Skeletal muscle cell (primary cell): ENCODE results near the gene ADAR.

ENCODE experiments used
- DNase-seq: peaks from one replicate; pipeline ENCODE4 v3.0.0-alpha.2; 2010; ENCODE audit warnings: low read depth
- H3K4me3 ChIP-seq: 2 replicates; pipeline ENCODE4 v1.5.1; 2011; ENCODE audit warnings: low read depth, mild to moderate bottlenecking, control low read depth, low read length, moderate library complexity

Gene ADAR

DNA sequence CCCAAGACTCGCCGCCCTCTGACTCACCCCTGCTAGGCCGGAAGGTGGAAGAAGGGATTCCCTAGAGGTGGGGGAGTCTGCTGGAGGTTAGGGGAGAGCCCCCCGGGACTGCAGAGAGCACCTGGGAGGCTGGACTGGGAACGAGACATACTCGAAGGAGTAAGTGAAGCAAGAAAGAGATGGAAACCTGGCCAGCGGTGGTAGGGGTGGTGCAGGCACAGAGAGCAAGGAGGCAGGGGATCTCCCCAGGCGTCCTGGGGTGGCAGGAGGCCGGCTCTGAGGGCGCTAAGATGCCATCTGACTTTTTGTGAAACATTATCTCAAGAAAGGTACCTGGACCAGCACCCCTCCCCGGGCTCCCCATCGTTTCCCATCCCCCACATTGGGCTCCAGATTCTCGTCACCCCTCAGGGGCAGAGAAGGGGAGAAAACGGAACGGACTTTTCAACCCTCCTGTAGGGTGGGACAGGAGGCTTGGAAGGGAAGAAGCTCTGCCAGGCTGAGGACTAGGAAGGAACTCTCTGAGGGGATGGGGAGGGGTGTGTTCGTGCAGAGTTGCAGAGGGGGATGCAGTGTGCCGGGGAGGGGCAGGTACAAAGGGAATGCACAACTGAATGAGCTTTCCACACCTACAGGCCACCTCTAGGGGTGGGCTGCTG is 39.7 kb downstream of the ADAR start:
- no peak for DNase-seq
- H3K4me3 ChIP-seq: peak overlapping the region; percentile 31

DNA sequence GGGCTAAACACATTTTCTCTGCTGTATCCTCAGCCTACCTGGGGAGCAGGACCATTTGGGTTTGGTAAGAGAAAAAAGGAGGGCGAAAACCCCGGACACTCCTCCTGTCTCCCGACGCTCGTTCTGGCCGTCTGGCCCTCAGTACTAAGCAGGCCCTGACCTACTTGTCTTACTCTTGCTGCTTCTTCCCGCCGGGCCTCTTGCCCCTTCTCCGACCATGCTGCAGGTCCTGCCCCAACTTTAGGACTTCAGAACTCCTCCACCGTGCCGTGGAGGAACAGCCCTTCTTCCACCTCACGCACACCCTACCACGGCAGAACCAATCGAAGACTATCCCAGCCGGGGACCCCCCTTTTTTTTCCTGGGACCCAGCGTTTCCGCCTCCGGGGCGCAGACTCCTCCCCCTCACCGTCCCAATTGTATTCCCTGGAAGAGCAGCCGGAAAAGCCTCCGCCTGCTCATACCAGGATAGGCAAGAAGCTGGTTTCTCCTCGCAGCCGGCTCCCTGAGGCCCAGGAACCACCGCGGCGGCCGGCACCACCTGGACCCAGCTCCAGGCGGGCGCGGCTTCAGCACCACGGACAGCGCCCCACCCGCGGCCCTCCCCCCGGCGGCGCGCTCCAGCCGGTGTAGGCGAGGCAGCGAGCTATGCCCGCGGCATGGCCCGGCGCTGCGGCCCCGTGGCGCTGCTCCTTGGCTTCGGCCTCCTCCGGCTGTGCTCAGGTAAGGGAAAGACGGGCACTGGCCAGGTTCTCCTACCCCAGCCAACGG is 40.4 kb downstream of the ADAR start, which contains the start of gene CHRNB2:
TSS of gene CHRNB2 (plus strand) at position 393 of the 771 bp plus-strand sequence. CDS start at position 660, 267 bp downstream.
- DNase-seq: no peak
- peak within 1 kb of the TSS; percentile 31 for H3K4me3 ChIP-seq

DNA sequence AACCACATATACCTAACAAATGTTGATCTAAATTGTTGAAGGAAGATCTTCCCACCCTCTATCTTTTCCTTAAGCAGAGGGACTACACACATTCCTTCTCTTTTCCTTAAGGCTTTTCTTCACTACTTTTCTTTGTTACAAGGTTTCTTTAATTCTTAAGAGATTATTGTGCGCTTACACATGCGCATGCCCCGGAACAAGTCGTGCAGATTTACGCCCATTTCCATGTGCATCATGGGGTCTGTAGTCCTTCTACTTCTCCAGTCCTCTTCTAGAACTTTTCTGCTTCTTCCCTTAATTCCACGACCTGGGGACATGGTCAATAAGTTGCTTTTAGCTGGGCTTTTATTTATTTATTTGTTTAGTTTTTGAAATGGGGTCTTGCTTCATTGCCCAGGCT is 42.1 kb downstream of the ADAR start:
- DNase-seq: no peak

DNA sequence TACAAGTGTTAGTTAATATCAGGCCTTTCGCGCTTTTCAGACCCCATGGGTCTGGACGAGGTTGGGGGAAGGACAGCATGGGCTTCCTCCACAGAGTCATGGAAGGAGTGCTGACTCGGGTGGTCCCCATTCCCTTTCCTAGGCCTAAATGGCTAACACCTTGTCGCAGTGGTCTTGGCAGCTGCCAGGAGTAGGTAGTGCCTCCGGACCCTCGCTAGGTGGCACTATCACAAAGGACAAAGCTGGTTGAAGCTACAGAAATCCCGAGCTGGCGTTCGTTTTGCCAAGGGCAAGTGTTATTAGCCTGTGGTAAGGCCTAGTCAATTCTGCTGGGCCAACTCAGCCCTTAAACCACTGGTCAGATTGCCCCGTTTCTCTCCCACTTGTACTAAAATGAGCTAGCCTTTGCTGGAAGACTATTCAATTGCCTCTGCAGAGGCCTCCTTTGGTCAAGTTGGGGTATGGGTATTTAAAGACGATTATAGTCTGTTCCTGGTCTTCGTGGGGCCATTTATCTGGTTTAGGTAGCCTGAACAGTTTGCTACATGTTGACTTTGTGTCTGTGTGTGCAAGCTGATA is 48.4 kb downstream of the ADAR start:
- peak; percentile 64 for DNase-seq
- peak overlapping the region; percentile 85 for H3K4me3 ChIP-seq

More for the DNA sequence above, 42.1 kb downstream of the ADAR start:
- no peak overlapping the region for H3K4me3 ChIP-seq

DNA sequence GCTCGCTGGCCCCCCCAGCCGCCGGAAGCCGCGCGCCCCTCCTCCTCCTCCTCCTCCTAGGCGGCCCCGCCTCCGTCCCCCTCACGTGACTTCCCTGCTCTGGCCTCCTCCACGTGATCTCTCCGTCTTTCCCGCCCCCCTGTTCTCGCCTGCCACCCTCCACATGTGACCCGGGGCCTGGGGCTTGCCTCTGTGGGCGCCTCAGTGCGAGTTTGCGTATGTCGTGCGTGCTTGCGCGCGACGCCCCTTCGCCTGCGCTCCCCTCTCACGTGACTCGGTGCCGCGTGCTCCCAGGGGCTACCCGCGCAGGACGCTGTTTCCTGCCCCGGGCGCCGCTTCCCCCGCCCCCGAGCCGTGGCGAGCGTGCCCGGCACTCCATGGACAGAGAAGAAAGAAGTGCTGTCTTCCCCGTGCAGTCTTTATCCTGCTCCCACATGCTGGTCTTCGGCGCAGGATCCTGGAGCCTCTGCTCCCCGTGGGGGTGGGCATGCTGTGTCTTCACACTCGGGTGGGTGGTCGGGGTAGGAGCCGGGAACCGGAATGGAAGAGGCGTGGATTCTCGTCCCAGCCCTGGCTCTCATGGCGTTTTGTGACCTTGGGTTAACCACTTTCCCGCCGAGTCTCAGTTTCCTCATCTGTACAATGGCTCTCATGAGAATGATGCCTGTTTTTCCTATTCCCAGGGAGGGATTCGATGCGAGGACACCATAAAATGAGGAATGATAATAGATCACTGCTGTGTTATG is 49.1 kb downstream of the ADAR start:
- DNase-seq: peak; percentile 97
- H3K4me3 ChIP-seq: peak overlapping the region; percentile 85

DNA sequence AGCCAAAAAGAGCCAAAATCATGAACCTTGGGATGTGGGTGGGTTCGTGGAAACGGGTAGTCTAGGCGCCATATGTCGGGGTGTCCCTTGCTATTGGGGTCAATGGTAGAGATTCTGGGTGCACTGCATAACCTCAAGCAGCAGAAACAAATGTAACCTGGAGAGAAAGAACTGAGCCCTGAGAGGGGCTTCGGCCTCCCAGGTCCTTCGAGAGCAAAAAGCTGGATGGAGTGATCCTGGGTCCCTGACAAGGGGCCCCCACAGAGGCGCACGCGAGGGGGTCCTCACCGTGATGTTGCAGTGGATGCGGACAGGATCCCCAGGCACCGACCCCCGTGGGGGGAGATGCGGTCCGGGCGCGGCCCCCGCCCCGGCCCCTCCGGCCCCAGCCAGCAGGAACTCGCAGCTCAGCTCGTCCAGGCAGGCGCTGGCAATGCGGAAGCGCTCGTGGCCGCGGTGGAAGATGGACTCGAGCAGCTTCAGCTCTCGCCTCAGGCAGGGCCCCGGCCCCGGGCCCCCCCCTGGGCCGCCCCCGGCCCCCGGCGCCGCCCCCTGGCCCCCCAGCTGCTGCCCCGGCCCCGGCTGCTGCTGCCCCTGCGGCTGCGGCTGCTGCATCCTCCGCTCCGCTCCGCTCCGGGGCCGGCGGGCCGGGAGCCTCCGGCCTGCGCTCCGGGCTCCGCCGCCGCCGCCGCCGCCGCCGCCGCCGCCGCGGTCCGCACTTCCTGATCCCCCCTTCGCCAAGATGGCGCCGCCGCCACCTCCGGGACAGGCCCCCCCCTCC is 49.9 kb downstream of the ADAR start, which contains the start of gene UBE2Q1:
TSS of gene UBE2Q1 (minus strand) at position 724 of the 781 bp plus-strand sequence. CDS start at position 615, 109 bp downstream.
- H3K4me3 ChIP-seq: peak within 1 kb of the TSS; percentile 85
- no peak for DNase-seq

DNA sequence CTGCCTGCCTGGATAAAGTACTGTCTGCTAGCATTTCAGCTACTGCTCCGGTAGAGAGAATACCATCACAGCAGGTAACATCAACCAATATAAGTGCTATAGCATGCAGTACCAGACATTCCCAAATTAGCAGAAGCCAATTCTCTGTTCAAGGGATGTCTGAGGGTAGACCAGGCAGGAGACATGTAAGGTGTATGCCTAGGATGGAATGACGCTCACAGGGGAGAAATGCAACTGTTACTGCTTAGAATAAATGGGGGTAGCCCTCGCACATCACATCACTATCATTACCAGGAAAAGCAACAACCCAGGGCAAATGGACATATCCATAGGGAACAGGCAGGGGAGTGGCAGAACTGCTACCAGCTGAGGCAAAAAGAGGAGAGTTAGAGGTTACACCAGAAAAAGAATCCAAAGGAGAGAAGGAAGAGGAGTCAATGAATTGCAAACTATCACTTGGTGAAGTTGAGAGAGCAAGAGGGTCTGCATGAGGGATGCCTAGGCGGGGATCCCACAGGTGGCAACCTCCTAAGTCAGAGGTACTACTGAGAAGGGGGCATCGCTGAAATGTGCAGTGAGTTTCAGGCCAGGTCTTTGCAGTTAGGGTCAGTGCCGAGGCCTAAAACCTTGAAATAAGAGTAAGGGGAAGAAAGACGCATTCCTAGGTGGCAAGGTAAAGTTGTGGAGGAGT is 50.6 kb downstream of the ADAR start:
- DNase-seq: no peak
- H3K4me3 ChIP-seq: peak overlapping the region; percentile 85

DNA sequence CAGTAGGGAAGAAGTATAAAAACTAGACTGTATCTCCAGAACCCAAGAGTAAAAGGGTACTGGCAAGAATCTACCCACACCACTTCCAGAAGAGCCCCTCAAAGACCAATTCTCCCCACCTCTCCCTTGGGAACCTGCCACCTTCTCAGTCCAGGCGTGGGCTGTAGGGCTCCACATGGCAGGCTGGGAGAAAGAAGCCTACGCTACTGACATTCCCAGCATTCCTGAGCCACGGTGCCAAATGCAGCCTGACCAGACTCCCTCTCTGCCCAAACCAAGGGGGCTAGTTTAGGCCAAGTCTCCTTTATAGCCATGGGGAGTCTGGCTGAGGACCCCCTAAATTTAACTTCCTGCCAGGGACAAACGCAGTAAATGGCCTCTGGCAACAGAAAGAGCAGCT is 51.6 kb downstream of the ADAR start:
- H3K4me3 ChIP-seq: peak overlapping the region; percentile 85
- no peak for DNase-seq

DNA sequence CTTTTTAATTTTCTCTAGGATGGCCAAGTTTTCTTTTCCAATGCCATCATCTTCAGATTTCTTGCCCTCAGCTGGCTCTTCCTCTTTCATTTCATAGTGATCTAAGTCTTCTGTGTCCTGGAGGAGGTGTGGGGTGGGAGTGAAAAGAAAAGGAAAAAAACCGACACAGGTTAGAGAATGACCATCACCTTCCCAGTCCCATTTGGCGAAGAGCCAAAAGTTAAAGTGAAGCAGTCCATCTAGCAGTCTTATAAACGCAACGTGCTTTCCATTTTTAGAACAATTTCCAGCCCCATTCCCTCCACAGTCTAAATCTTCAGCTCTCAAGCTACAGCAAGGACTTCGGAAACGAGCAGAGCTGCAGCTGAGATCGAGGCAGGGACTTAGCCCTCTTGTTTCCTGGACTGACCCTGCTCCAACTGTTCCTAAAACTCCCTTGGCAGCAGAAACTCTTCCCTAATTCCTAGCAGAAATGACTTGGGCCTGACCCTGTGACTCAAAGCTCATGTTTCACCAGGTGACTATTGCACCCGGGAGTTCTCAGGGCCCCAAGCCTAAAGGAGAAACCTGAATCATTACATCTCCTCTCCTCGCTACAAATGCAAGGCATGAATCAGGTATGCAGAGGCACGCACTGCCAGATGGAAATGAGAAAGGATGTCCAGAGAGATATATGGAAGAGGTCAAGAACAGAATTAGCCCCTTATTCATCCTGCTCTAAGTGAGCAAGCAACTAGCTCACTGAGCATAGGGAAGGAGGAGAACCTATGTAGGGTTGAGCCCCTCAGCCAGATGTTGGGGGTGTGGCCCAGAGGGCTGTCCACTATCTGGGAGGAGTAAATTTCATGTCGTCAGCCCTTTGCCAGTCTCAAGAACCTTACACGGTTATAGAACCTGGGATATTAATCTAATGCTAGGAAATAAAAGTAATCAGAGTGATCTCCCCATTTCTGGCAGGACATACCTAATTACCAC is 54.6 kb downstream of the ADAR start:
- H3K4me3 ChIP-seq: no peak overlapping the region
- no peak for DNase-seq

DNA sequence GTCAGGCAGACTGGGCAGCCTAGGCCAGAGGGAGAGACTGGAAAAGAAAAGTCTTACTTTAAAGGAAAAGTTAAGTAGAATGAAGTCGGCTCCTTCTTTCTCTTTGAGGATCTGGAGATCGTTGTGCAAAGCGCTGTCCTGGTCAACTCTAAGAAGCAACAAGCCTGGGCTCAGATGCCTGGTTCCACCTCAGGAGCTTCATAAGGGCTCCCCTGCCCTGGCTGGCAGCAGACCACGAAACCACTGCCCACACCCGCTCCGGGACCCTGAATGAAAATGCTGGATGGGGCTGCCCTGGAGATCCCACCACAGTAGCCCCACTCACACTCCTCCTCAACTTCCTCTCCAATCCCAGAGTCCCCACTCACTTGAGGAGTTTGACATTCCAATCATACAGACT is 56.0 kb downstream of the ADAR start:
- H3K4me3 ChIP-seq: no peak overlapping the region
- no peak for DNase-seq

DNA sequence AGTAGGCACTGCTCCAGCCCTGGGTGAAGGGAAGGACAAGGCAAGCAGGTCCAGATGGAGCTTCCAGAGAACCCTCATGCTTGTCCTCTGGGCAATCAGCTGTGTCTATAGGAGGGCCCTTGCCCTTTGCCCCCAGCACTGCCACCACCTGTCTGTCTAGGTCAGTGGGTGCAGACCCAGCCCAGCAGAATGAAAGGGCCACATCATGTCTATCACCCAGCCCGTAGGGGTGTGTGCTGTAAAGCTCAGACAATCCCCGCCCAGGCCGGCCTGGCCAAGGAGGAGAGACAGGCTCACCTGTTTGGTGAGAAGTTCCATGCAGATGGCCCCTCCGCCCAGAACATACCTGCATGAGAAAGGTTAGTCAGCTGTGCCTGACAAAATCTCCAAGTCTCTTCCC is 56.5 kb downstream of the ADAR start:
- no peak overlapping the region for H3K4me3 ChIP-seq
- no peak for DNase-seq

DNA sequence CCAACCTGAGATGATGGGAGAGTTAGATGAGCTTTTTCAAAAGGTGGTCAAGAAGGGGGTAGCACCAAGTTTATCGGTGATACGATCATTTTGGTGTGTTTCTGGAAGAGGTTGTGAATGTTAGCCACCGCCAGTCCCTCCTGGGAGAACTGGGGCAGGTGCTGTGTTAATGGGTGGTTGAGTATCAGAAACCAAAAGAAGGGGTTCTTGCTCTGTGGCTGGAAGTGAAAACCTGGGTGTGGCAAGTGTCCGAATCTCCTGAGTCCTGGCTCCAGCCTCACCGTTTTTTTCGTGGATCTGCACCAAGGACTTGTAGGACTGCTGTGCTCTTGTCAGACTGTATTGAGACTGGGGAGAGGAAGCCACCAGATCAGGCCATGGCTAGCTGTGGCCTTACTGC is 57.3 kb downstream of the ADAR start:
- no peak overlapping the region for H3K4me3 ChIP-seq
- DNase-seq: no peak

DNA sequence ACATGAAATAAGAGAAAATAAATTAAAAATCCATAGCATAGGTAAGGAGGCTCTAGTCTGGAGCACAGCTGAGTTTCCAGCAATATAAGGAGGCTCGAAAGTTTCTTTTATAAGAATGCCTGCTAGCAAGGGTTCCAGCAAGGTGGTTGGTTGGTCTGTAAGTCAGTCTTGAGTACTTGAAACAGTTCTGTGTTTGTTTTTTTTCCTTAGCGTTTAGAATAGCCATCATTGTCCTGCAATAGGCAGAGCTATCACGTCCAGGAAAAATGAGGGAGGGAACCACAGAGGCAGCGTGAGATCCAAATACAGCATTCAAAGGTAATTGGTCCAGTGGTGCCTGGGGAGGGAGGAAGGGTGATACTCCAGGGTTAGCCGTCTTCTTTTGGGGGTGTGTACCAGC is 57.9 kb downstream of the ADAR start:
- no peak for DNase-seq
- no peak overlapping the region for H3K4me3 ChIP-seq

DNA sequence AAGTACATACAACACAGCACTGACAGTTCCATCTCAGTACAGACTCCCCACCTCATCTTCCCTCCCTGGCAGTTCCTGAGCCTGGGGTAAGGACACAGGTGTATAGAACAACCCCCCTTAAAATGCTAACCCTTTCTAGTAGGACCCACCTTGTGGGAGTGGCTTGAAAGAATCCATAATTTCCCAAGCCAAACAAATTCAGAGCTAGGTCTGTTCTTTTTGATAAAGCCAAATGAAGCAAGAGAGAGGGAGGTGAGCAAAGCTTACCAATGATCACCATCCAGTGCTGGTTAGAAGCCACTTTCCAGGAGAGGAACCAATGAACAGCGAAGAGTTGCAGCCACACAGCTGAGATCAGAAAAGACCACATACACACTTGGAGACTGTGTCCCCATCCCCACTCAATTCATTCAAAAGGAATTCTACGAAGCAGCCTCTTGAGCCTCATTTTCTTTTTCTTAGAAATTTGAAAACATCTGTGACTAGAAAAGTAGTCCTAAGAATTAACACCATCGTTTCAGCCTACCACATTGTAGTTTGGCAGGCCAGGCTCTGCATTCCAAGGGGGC is 58.7 kb downstream of the ADAR start:
- DNase-seq: no peak

DNA sequence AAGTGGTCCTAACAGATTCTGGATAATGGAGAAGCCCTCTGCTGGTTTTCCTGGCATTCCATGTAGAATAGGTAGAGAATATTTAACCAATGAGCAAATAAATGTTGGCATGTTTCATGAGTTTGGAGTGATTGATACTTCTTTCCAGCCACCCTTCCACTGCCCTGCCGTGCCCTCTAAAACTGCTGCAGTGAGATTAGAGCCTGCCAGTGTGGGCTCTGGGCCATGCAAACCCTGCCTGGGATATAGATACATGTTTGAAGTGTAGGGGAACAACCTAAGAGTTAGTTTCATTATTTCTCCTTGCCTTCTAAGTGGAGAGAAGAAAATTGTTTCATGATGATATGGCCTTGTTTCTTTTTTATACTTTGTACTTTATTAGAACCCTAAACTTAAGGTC is 60.0 kb downstream of the ADAR start:
- no peak for DNase-seq
- no peak overlapping the region for H3K4me3 ChIP-seq

More for the DNA sequence above, 58.7 kb downstream of the ADAR start:
- H3K4me3 ChIP-seq: no peak overlapping the region

DNA sequence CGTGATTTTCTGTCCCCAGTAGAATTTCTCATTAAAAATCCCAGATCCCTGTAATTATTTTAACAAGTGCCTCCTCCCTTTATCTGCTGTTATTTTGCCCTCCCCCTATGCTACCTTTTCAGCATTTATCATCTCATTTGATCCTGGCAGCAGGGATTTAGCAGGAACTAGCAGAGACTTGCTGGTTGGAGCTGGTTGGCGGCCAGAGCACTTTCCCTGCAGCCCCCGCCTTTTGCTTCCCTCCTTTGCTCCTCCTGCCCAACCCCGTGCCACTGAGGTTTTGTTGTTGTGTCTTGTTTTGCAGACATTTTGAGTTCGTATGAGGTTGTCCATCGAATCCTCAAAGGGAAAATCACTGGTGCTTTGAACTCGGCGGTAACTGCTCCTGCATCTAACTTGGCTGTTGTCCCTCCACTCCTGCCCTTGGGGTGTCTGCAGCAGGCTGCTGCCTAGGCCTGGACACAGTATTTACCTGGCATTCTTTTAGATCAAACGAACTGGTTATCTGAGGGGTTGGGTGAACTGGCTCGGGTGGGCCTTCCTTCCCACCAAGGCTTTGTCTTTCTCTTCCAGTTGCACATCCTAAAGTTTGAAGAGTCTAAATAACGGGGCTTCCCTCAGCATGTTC is 60.8 kb downstream of the ADAR start:
- no peak for DNase-seq
- H3K4me3 ChIP-seq: no peak overlapping the region
